GM12801 (cell line): ENCODE data around the gene JAZF1.

Experiments used
- CTCF ChIP-seq: IDR thresholded peaks from one replicate; pipeline ENCODE4 v1.5.1; 2011; ENCODE audit warnings: control low read depth; ENCODE audit not compliant: insufficient read length; ENCODE audit errors: extremely low read depth

JAZF1 gene

GRCh38 chr7:27939893-27940292, 240.7 kb downstream of the JAZF1 start:
- TF ChIP-seq CTCF, result no peak

- TF ChIP-seq CTCF, result no peak
Observed at GRCh38 chr7:27936768-27937102, 243.9 kb downstream of the JAZF1 start.

- TF ChIP-seq CTCF, result no peak
Observed at GRCh38 chr7:27936047-27936767, 244.4 kb downstream of the JAZF1 start.

GRCh38 chr7:27933671-27934565, 246.7 kb downstream of the JAZF1 start:
- no peak for TF ChIP-seq CTCF

- no peak for TF ChIP-seq CTCF
Observed at GRCh38 chr7:27930910-27931476, 249.6 kb downstream of the JAZF1 start.

- no peak for TF ChIP-seq CTCF
Observed at GRCh38 chr7:27929127-27929526, 251.5 kb downstream of the JAZF1 start.

GRCh38 chr7:27928001-27928400, 252.6 kb downstream of the JAZF1 start:
- no peak for TF ChIP-seq CTCF
